Gastroesophageal sphincter (tissue), 3 donors: ENCODE data around the gene WDR20.

Experiments used
- CTCF ChIP-seq, 4 experiments: fragments of 200-600 bp in 2 of 4; fragments of 450-650 bp in 2 of 4; sonication (generic) in 1 of 4; IDR thresholded peaks; one replicate each; pipeline ENCODE4 v1.5.1; 2017 to 2019; ENCODE audit warnings: antibody characterized with exemption in 4 of 4, mild to moderate bottlenecking in 2 of 4, moderate library complexity in 2 of 4
- EP300 ChIP-seq: sonication (generic); formaldehyde crosslinking; IDR thresholded peaks from one replicate; pipeline ENCODE4 v1.6.1; 2017; ENCODE audit warnings: antibody characterized with exemption, mild to moderate bottlenecking
- POLR2AphosphoS5 ChIP-seq: sonication (generic); formaldehyde crosslinking; IDR thresholded peaks from one replicate; pipeline ENCODE4 v1.6.1; 2017; ENCODE audit warnings: antibody characterized with exemption

GRCh38 chr14:102105369-102105768 is 34.3 kb upstream of the WDR20 start:
- TF ChIP-seq POLR2AphosphoS5 = no peak
- TF ChIP-seq CTCF (IDR thresholded peaks at IDR 0.05) = no peak
- no peak for TF ChIP-seq EP300
